NCI-H460 (cell line): ENCODE measurements around the gene CDK12. TPM values are rescaled to one million over a fixed set of nuclear protein-coding genes. Genes with fewer than 3 reads are reported as not detected.
A peak's percentile ranks its signal among the peaks of the same experiment; 100 is the strongest.

Experiments
- DNase-seq: peaks from one replicate; pipeline ENCODE4 v3.0.0-alpha.2; 2016; ENCODE audit warnings: low read depth; ENCODE audit errors: extremely low read depth
- total RNA-seq: library from RNA; depleted of rRNA; stranded (reverse); fragments of >200 nt; shearing (Covaris generic); gene quantifications from 2 replicates; pipeline ENCODE4 v1.2.3, GENCODE V29; 2014

CDK12 gene
- total RNA-seq, 1 experiment from 2014 or later, result 42.4 TPM

GRCh38 chr17:39547713-39548478 is 86.6 kb downstream of the CDK12 start:
- peak; percentile 53 for DNase-seq

- no peak for DNase-seq
Measured at GRCh38 chr17:39548494-39549225, 87.4 kb downstream of the CDK12 start.

- DNase-seq, result no peak
Measured at GRCh38 chr17:39549747-39550573, 88.7 kb downstream of the CDK12 start.

GRCh38 chr17:39551879-39552278 is 90.6 kb downstream of the CDK12 start:
- DNase-seq, result no peak

GRCh38 chr17:39553341-39553945 is 92.2 kb downstream of the CDK12 start:
- no peak for DNase-seq

GRCh38 chr17:39555368-39555767 is 94.1 kb downstream of the CDK12 start:
- no peak for DNase-seq

GRCh38 chr17:39556423-39556822 is 95.1 kb downstream of the CDK12 start:
- DNase-seq, result no peak

GRCh38 chr17:39562395-39562794 is 101.1 kb downstream of the CDK12 start:
- DNase-seq, result no peak

GRCh38 chr17:39562976-39563375 is 101.7 kb downstream of the CDK12 start:
- no peak for DNase-seq

- no peak for DNase-seq
Measured at GRCh38 chr17:39563476-39563875, 102.2 kb downstream of the CDK12 start.

GRCh38 chr17:39564211-39564848 is 103.0 kb downstream of the CDK12 start:
- no peak for DNase-seq

GRCh38 chr17:39566094-39566850 is 105.0 kb downstream of the CDK12 start:
- DNase-seq, result no peak

GRCh38 chr17:39568702-39569101 is 107.4 kb downstream of the CDK12 start:
- DNase-seq, result no peak

GRCh38 chr17:39569126-39569525 is 107.8 kb downstream of the CDK12 start:
- DNase-seq, result no peak

- DNase-seq, result no peak
Measured at GRCh38 chr17:39572121-39572520, 110.8 kb downstream of the CDK12 start.

GRCh38 chr17:39573447-39574298 is 112.4 kb downstream of the CDK12 start:
- DNase-seq, result peak; percentile 47

GRCh38 chr17:39576187-39576586 is 114.9 kb downstream of the CDK12 start:
- peak; percentile 13 for DNase-seq

- no peak for DNase-seq
Measured at GRCh38 chr17:39578272-39578671, 117.0 kb downstream of the CDK12 start.
